Muscle layer of duodenum (tissue), 2 donors: Measurements from ENCODE around the gene LRRC4C.
"Not testable (repeated sequence)": the region's sequence is repeated elsewhere in the genome, so short reads cannot be mapped to it uniquely, and the experiment has no call there.

Source experiments
- H3K27ac ChIP-seq: one replicate; pipeline ENCODE4 v1.7.0; 2013; ENCODE audit warnings: mild to moderate bottlenecking, low read length
- H3K27me3 ChIP-seq: one replicate; pipeline ENCODE4 v1.7.0; 2013; ENCODE audit warnings: low read depth, mild to moderate bottlenecking, control low read depth, low read length
- H3K36me3 ChIP-seq, 2 donors: one replicate each; pipeline ENCODE4 v1.7.0; 2013; ENCODE audit warnings: low read length in 2 of 2, control low read depth in 1 of 2, mild to moderate bottlenecking in 1 of 2; ENCODE audit not compliant: insufficient read depth in 2 of 2, control insufficient read depth in 1 of 2
- H3K4me1 ChIP-seq, 2 donors: one replicate each; pipeline ENCODE4 v1.7.0; 2013; ENCODE audit warnings: low read length in 2 of 2, mild to moderate bottlenecking in 2 of 2, control low read depth in 1 of 2, moderate library complexity in 1 of 2; ENCODE audit not compliant: insufficient read depth in 2 of 2, control insufficient read depth in 1 of 2
- H3K4me3 ChIP-seq, 2 donors: one replicate each; pipeline ENCODE4 v1.7.0; 2013; ENCODE audit warnings: low read length in 2 of 2, low read depth in 1 of 2, mild to moderate bottlenecking in 1 of 2
- H3K9me3 ChIP-seq, 2 donors: one replicate each; pipeline ENCODE4 v1.7.0; 2013; ENCODE audit warnings: low read length in 2 of 2, control low read depth in 1 of 2, mild to moderate bottlenecking in 1 of 2; ENCODE audit not compliant: control insufficient read depth in 1 of 2
- donor health status: healthy.

The LRRC4C gene

GRCh38 chr11:40938002-40938401 is 521.5 kb downstream of the LRRC4C start:
- Histone ChIP-seq H3K36me3 (no peaks in the 10 kb centered on the region), H3K4me1 (no peaks in the 10 kb centered on the region), H3K27ac (no peak overlapping the region), H3K4me3 (no peak overlapping the region), H3K9me3 (no peaks in the 10 kb centered on the region), H3K27me3 (no peaks in the 10 kb centered on the region)

- H3K9me3 ChIP-seq, result no peaks in the 10 kb centered on the region
- H3K27ac ChIP-seq, result no peak overlapping the region
- H3K4me1 ChIP-seq, result no peaks in the 10 kb centered on the region
- no peak overlapping the region for H3K4me3 ChIP-seq
- H3K36me3 ChIP-seq, result no peaks in the 10 kb centered on the region
- no peaks in the 10 kb centered on the region for H3K27me3 ChIP-seq
Observed at GRCh38 chr11:40924915-40925314, 534.5 kb downstream of the LRRC4C start.

GRCh38 chr11:40921246-40921645 is 538.2 kb downstream of the LRRC4C start:
- Histone ChIP-seq H3K4me3 (no peak overlapping the region), H3K36me3 (no peaks in the 10 kb centered on the region), H3K4me1 (no peaks in the 10 kb centered on the region), H3K9me3 (no peaks in the 10 kb centered on the region), H3K27ac (no peak overlapping the region), H3K27me3 (no peaks in the 10 kb centered on the region)

GRCh38 chr11:40910774-40911173 is 548.7 kb downstream of the LRRC4C start:
- H3K27ac ChIP-seq, H3K27me3 ChIP-seq, H3K4me1 ChIP-seq, H3K9me3 ChIP-seq, H3K36me3 ChIP-seq, H3K4me3 ChIP-seq: not testable (repeated sequence)

- no peaks in the 10 kb centered on the region for H3K36me3 ChIP-seq
- H3K4me3 ChIP-seq, result no peak overlapping the region
- no peaks in the 10 kb centered on the region for H3K4me1 ChIP-seq
- H3K27ac ChIP-seq, result no peak overlapping the region
- no peaks in the 10 kb centered on the region for H3K27me3 ChIP-seq
- H3K9me3 ChIP-seq, result no peaks in the 10 kb centered on the region
Observed at GRCh38 chr11:40894501-40894900, 565.0 kb downstream of the LRRC4C start.

GRCh38 chr11:40885250-40885954 is 574.0 kb downstream of the LRRC4C start:
- Histone ChIP-seq H3K4me3 (no peak overlapping the region), H3K4me1 (no peaks in the 10 kb centered on the region), H3K36me3 (no peaks in the 10 kb centered on the region), H3K9me3 (no peaks in the 10 kb centered on the region), H3K27ac (no peak overlapping the region), H3K27me3 (no peaks in the 10 kb centered on the region)

- H3K4me1 ChIP-seq, result no peaks in the 10 kb centered on the region
- no peaks in the 10 kb centered on the region for H3K9me3 ChIP-seq
- H3K27me3 ChIP-seq, result no peaks in the 10 kb centered on the region
- H3K27ac ChIP-seq, result no peak overlapping the region
- H3K36me3 ChIP-seq, result no peaks in the 10 kb centered on the region
- H3K4me3 ChIP-seq, result no peak overlapping the region
Observed at GRCh38 chr11:40882301-40882700, 577.2 kb downstream of the LRRC4C start.

- Histone ChIP-seq H3K9me3 (no peaks in the 10 kb centered on the region), H3K27me3 (no peaks in the 10 kb centered on the region), H3K4me1 (no peaks in the 10 kb centered on the region), H3K4me3 (no peak overlapping the region), H3K27ac (no peak overlapping the region), H3K36me3 (no peaks in the 10 kb centered on the region)
Observed at GRCh38 chr11:40879911-40880310, 579.5 kb downstream of the LRRC4C start.

- Histone ChIP-seq H3K4me3 (no peak overlapping the region), H3K27ac (no peak overlapping the region), H3K36me3 (no peaks in the 10 kb centered on the region), H3K27me3 (no peaks in the 10 kb centered on the region), H3K9me3 (no peaks in the 10 kb centered on the region), H3K4me1 (no peaks in the 10 kb centered on the region)
Observed at GRCh38 chr11:40877981-40878380, 581.5 kb downstream of the LRRC4C start.

GRCh38 chr11:40877256-40877655 is 582.2 kb downstream of the LRRC4C start:
- Histone ChIP-seq H3K9me3 (no peaks in the 10 kb centered on the region), H3K27me3 (no peaks in the 10 kb centered on the region), H3K27ac (no peak overlapping the region), H3K36me3 (no peaks in the 10 kb centered on the region), H3K4me1 (no peaks in the 10 kb centered on the region), H3K4me3 (no peak overlapping the region)

GRCh38 chr11:40867991-40868632 is 591.3 kb downstream of the LRRC4C start:
- no peak overlapping the region for H3K4me3 ChIP-seq
- H3K27me3 ChIP-seq, result no peaks in the 10 kb centered on the region
- H3K36me3 ChIP-seq, result no peaks in the 10 kb centered on the region
- H3K9me3 ChIP-seq, result peaks cover 0 to 3% of the 10 kb centered on the region in 2 donors
- H3K4me1 ChIP-seq, result no peaks in the 10 kb centered on the region
- H3K27ac ChIP-seq, result no peak overlapping the region

- not testable (repeated sequence) for H3K4me3 ChIP-seq, H3K9me3 ChIP-seq, H3K4me1 ChIP-seq, H3K36me3 ChIP-seq, H3K27ac ChIP-seq, H3K27me3 ChIP-seq
Observed at GRCh38 chr11:40857754-40858153, 601.7 kb downstream of the LRRC4C start.
